Hepatocyte (in vitro differentiated cells): Measurements from ENCODE around the gene SLC8A1. TPM values are rescaled to one million over a fixed set of nuclear protein-coding genes. Genes with fewer than 3 reads are reported as not detected.
A peak's percentile ranks its signal among the peaks of the same experiment; 100 is the strongest.

Source experiments
- DNase-seq: peaks from one replicate; pipeline ENCODE4 v3.0.0-alpha.2; 2016; ENCODE audit warnings: low spot score
- H2AFZ ChIP-seq: fragments of 200-600 bp; sonication (generic); 2 replicates; pipeline ENCODE4 v1.6.0; 2016; ENCODE audit warnings: antibody characterized with exemption, mild to moderate bottlenecking
- H3K27ac ChIP-seq: fragments of 200-600 bp; sonication (generic); 2 replicates; pipeline ENCODE4 v1.5.1; 2016; ENCODE audit warnings: mild to moderate bottlenecking
- H3K27me3 ChIP-seq: fragments of 200-600 bp; sonication (generic); 2 replicates; pipeline ENCODE4 v1.6.1; 2016
- H3K36me3 ChIP-seq: fragments of 200-600 bp; sonication (generic); replicated peaks from 2 replicates; pipeline ENCODE4 v1.5.1; 2016; ENCODE audit warnings: low read depth; ENCODE audit not compliant: insufficient read depth
- H3K4me1 ChIP-seq: fragments of 200-600 bp; sonication (generic); 2 replicates; pipeline ENCODE4 v1.5.1; 2016; ENCODE audit warnings: mild to moderate bottlenecking, moderate library complexity; ENCODE audit not compliant: insufficient read depth
- H3K4me2 ChIP-seq: fragments of 200-600 bp; sonication (generic); 2 replicates; pipeline ENCODE4 v1.6.0; 2016
- H3K4me3 ChIP-seq: fragments of 200-600 bp; sonication (generic); 2 replicates; pipeline ENCODE4 v1.5.1; 2016; ENCODE audit warnings: mild to moderate bottlenecking
- H3K79me2 ChIP-seq: fragments of 200-600 bp; sonication (generic); 2 replicates; pipeline ENCODE4 v1.6.0; 2017; ENCODE audit warnings: mild to moderate bottlenecking
- H3K9me2 ChIP-seq: fragments of 200-600 bp; sonication (generic); replicated peaks from 2 replicates; pipeline ENCODE4 v1.6.0; 2017; ENCODE audit warnings: mild to moderate bottlenecking; ENCODE audit not compliant: insufficient read depth
- H3K9me3 ChIP-seq: fragments of 200-600 bp; sonication (generic); 2 replicates; pipeline ENCODE4 v1.5.1; 2016; ENCODE audit warnings: low read depth, mild to moderate bottlenecking
- H4K20me1 ChIP-seq: fragments of 200-600 bp; sonication (generic); 2 replicates; pipeline ENCODE4 v1.6.0; 2016; ENCODE audit warnings: mild to moderate bottlenecking; ENCODE audit not compliant: insufficient read depth, poor library complexity, severe bottlenecking
- CTCF ChIP-seq: fragments of 200-600 bp; sonication (generic); IDR thresholded peaks from 2 replicates; pipeline ENCODE4 v1.5.1; 2016; ENCODE audit warnings: antibody characterized with exemption, mild to moderate bottlenecking; ENCODE audit not compliant: poor library complexity
- EZH2 ChIP-seq: fragments of 200-600 bp; sonication (generic); IDR thresholded peaks from 2 replicates; pipeline ENCODE4 v1.6.1; 2016; ENCODE audit warnings: antibody characterized with exemption, mild to moderate bottlenecking, borderline replicate concordance
- EZH2phosphoT487 ChIP-seq: fragments of 200-600 bp; sonication (generic); IDR thresholded peaks from one replicate; pipeline ENCODE4 v1.6.1; 2018; ENCODE audit warnings: antibody characterized with exemption, mild to moderate bottlenecking, low read depth, moderate library complexity; ENCODE audit not compliant: unreplicated experiment, severe bottlenecking
- WGBS: methylation state at CpG from one replicate; pipeline ENCODE4 v1.1.6; 2016; ENCODE audit warnings: low lambda C conversion rate; ENCODE audit errors: missing lambda C conversion rate; 5-methylcytosine and 5-hydroxymethylcytosine counted together
- polyA plus RNA-seq: library from polyadenylated mRNA; unstranded; fragments of >200 nt; fragmentation: Nextera tagmentation; extraction: Ambion mirVana; gene quantifications from 2 replicates; pipeline ENCODE4 v1.2.1, GENCODE V29; 2016
- total RNA-seq: library from RNA; depleted of rRNA; stranded (reverse); fragments of >200 nt; gene quantifications from 2 replicates; pipeline ENCODE4 v1.2.3, GENCODE V29; 2014

Gene SLC8A1
- total and polyA plus RNA-seq, 2 experiments from 2014 or later, result 2.2 to 8.9 TPM

- DNase-seq, result peak; percentile 11
- Histone ChIP-seq H2AFZ (no peak overlapping the region), H3K36me3 (no peaks in the 10 kb centered on the region), H3K79me2 (no peaks in the 10 kb centered on the region), H3K4me1 (peaks cover 9% of the 10 kb centered on the region), H3K27me3 (no peaks in the 10 kb centered on the region), H3K4me2 (no peak overlapping the region), H3K9me2 (no peaks in the 10 kb centered on the region), H3K4me3 (no peak overlapping the region), H3K27ac (peak overlapping the region; percentile 53), H3K9me3 (no peaks in the 10 kb centered on the region), H4K20me1 (no peaks in the 10 kb centered on the region)
- TF ChIP-seq CTCF (no peak), EZH2phosphoT487 (no peak), EZH2 (no peak)
- 32% methylated on average over 1 of the region's 1 CpG for WGBS
Observed at GRCh38 chr2:40202798-40203400, 249.0 kb downstream of the SLC8A1 start.

DNA sequence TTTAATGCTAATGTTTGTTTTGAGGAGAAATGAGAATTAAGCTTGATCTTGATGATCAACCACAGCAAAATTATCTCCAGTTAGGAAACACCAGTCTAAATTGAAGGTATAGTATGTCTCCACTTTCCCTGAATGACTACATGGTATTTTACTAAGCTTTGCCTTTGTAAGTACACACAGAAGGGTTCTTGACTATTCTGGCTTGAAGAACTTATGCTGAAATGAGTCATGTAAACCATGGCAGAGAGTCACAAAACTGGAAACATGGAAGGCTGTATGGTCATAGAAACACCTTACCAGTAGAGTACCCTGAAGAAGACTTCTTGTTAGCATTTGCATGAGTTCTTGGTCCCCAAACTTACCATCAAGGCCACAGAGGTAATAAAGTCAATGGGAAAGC, 250.5 kb downstream of the SLC8A1 start:
- H3K4me2 ChIP-seq, result no peak overlapping the region
- H3K27ac ChIP-seq, result no peak overlapping the region
- DNase-seq, result no peak
- H4K20me1 ChIP-seq, result no peaks in the 10 kb centered on the region
- H3K27me3 ChIP-seq, result no peaks in the 10 kb centered on the region
- H3K4me3 ChIP-seq, result no peak overlapping the region
- TF ChIP-seq CTCF (no peak), EZH2phosphoT487 (no peak), EZH2 (no peak)
- H2AFZ ChIP-seq, result no peak overlapping the region
- no peaks in the 10 kb centered on the region for H3K36me3 ChIP-seq
- no peaks in the 10 kb centered on the region for H3K9me3 ChIP-seq
- H3K79me2 ChIP-seq, result no peaks in the 10 kb centered on the region
- peaks cover 9% of the 10 kb centered on the region for H3K4me1 ChIP-seq
- H3K9me2 ChIP-seq, result no peaks in the 10 kb centered on the region

DNA sequence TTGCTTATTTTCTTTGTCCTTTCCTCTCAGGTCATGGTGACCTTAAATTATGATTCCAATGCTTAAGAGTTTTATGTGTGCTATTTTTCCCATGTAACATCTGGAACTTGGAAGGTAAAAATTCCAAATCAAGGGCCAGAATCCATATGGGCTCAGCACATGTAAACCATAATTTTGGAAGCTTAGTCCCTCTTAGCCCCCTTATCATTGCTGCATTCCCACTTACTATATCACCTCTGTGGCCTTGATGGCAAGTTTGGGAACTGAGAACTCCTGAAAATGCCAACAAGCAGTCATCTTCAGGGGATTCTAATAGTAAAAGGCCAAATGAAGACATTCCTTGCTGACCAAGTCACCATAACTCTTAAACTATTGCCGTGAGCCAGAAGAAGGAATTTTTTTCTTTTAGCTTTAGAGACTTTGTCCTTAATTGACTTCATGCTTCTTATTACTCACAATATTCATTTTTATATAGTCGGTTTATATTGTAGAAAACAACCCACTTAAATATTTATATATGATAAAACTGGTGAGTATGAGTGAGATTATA, 251.4 kb downstream of the SLC8A1 start:
- H3K36me3 ChIP-seq, result no peaks in the 10 kb centered on the region
- no peak overlapping the region for H3K27ac ChIP-seq
- H2AFZ ChIP-seq, result no peak overlapping the region
- DNase-seq, result no peak
- H4K20me1 ChIP-seq, result no peaks in the 10 kb centered on the region
- 97% methylated on average over 2 of the region's 2 CpGs for WGBS
- no peak overlapping the region for H3K4me2 ChIP-seq
- no peaks in the 10 kb centered on the region for H3K27me3 ChIP-seq
- TF ChIP-seq EZH2 (no peak), EZH2phosphoT487 (no peak)
- H3K4me3 ChIP-seq, result no peak overlapping the region
- H3K79me2 ChIP-seq, result no peaks in the 10 kb centered on the region
- no peaks in the 10 kb centered on the region for H3K9me3 ChIP-seq
- H3K9me2 ChIP-seq, result no peaks in the 10 kb centered on the region
- H3K4me1 ChIP-seq, result peaks cover 9% of the 10 kb centered on the region

- H3K9me2 ChIP-seq, result no peaks in the 10 kb centered on the region
- no peak overlapping the region for H3K4me3 ChIP-seq
- H4K20me1 ChIP-seq, result no peaks in the 10 kb centered on the region
- no peaks in the 10 kb centered on the region for H3K79me2 ChIP-seq
- TF ChIP-seq EZH2phosphoT487 (no peak), CTCF (no peak), EZH2 (no peak)
- no peak overlapping the region for H3K4me2 ChIP-seq
- H3K27ac ChIP-seq, result peak overlapping the region; percentile 48
- H3K9me3 ChIP-seq, result no peaks in the 10 kb centered on the region
- no peak overlapping the region for H2AFZ ChIP-seq
- H3K27me3 ChIP-seq, result no peaks in the 10 kb centered on the region
- peaks cover 9% of the 10 kb centered on the region for H3K4me1 ChIP-seq
- no peaks in the 10 kb centered on the region for H3K36me3 ChIP-seq
- DNase-seq, result no peak
Observed at GRCh38 chr2:40199771-40200170, 252.1 kb downstream of the SLC8A1 start.
